Nephron progenitor cell (in vitro differentiated cells): ENCODE results near the gene ST6GALNAC3.
A peak's percentile ranks its signal among the peaks of the same experiment; 100 is the strongest.

ENCODE experiments used
- DNase-seq: peaks from one replicate; pipeline ENCODE4 v3.0.0; 2021
- H3K27ac Mint-ChIP-seq: 2 replicates; pipeline ENCODE4 v1.8.0; 2021; ENCODE audit warnings: mild to moderate bottlenecking, moderate library complexity, mixed read lengths
- H3K27me3 Mint-ChIP-seq: 2 replicates; pipeline ENCODE4 v1.8.0; 2021; ENCODE audit warnings: mild to moderate bottlenecking, low read depth, mixed read lengths; ENCODE audit not compliant: poor library complexity
- H3K36me3 Mint-ChIP-seq: 2 replicates; pipeline ENCODE4 v1.8.0; 2021; ENCODE audit warnings: low read depth, mixed read lengths
- H3K4me1 Mint-ChIP-seq: 2 replicates; pipeline ENCODE4 v1.8.0; 2021; ENCODE audit warnings: mixed read lengths
- H3K4me3 Mint-ChIP-seq: 2 replicates; pipeline ENCODE4 v1.8.0; 2021; ENCODE audit warnings: mild to moderate bottlenecking, moderate library complexity, mixed read lengths
- H3K9me3 Mint-ChIP-seq: 2 replicates; pipeline ENCODE4 v1.8.0; 2021; ENCODE audit warnings: mild to moderate bottlenecking, moderate library complexity, mixed read lengths
- TF ChIP-seq, protein P1 (sequence below): fragments of 200-600 bp; sonication (generic); IDR thresholded peaks from 2 replicates; pipeline ENCODE4 v1.5.0; 2021; ENCODE audit warnings: antibody characterized with exemption

The ST6GALNAC3 gene

DNA sequence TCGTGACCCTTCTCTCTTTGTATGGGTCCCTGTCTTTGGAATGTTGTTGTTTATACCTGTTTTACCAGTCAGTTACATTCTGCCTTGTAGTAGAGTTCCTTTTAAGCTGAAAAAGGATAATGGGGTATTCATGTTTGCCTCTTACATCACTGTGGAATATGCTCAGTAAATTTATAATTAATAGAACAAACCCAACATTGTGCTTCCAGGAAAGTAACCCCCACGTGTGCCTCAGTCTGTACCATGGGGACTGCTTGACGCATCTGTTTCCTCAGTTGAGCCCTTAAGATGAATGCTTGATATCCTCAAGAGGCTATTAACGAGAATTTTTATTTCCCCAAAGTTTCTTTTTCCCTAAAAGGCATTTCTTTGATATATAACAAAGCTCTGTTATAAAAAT, 73.4 kb downstream of the ST6GALNAC3 start:
- no peaks in the 10 kb centered on the region for H3K9me3 Mint-ChIP-seq
- H3K27ac Mint-ChIP-seq = no peak overlapping the region
- peaks cover 33% of the 10 kb centered on the region for H3K4me1 Mint-ChIP-seq
- TF ChIP-seq, protein P1, sequence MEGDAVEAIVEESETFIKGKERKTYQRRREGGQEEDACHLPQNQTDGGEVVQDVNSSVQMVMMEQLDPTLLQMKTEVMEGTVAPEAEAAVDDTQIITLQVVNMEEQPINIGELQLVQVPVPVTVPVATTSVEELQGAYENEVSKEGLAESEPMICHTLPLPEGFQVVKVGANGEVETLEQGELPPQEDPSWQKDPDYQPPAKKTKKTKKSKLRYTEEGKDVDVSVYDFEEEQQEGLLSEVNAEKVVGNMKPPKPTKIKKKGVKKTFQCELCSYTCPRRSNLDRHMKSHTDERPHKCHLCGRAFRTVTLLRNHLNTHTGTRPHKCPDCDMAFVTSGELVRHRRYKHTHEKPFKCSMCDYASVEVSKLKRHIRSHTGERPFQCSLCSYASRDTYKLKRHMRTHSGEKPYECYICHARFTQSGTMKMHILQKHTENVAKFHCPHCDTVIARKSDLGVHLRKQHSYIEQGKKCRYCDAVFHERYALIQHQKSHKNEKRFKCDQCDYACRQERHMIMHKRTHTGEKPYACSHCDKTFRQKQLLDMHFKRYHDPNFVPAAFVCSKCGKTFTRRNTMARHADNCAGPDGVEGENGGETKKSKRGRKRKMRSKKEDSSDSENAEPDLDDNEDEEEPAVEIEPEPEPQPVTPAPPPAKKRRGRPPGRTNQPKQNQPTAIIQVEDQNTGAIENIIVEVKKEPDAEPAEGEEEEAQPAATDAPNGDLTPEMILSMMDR = no peak
- H3K27me3 Mint-ChIP-seq = no peaks in the 10 kb centered on the region
- no peak for DNase-seq
- no peak overlapping the region for H3K4me3 Mint-ChIP-seq
- H3K36me3 Mint-ChIP-seq = peaks cover 6% of the 10 kb centered on the region

DNA sequence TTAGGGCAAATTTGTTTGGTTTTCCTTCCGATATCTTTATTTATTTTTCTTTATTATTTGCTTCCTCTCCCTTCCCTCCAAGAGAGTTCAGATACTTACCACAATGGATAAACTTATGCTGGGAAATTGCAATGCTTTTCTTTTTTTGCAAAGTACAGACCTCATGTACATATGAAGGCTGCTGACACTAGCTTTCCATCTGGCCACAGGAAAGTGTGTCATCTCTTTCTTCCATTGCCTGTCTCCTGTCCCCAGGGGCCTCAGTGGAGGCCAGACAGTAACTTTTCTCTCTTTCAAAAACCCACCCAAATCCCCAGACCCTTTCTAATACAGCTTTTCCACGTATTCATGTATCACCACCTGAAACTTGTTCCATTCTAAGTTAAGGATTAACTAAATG, 73.9 kb downstream of the ST6GALNAC3 start:
- Mint-ChIP-seq H3K4me1 (peaks cover 29% of the 10 kb centered on the region), H3K27me3 (peaks cover 3% of the 10 kb centered on the region), H3K36me3 (peaks cover 6% of the 10 kb centered on the region), H3K27ac (no peak overlapping the region), H3K9me3 (no peaks in the 10 kb centered on the region), H3K4me3 (no peak overlapping the region)
- no peak for DNase-seq
- TF ChIP-seq, protein P1 = no peak

DNA sequence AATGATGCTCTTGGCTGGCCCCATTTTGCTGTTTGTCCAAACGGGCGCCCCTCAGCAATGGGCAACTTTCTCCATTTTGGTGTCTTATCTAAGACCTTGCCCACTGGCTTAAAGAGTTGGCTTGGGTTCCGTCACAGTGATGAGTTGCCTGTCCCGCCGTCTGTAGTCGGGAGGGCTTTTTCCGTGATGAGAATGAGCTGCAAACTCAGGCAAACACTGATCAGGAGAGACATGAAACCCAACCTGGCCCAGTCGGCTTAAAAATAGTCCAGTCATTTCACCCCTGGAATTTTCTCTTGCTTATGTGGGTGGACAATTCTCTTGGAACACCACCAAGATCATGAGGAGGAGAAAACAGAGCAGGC, 79.3 kb downstream of the ST6GALNAC3 start:
- no peak for DNase-seq
- peaks cover 4% of the 10 kb centered on the region for H3K36me3 Mint-ChIP-seq
- peaks cover 3% of the 10 kb centered on the region for H3K27me3 Mint-ChIP-seq
- H3K27ac Mint-ChIP-seq = peak overlapping the region; percentile 44
- no peak overlapping the region for H3K4me3 Mint-ChIP-seq
- no peaks in the 10 kb centered on the region for H3K9me3 Mint-ChIP-seq
- TF ChIP-seq, protein P1 = no peak
- H3K4me1 Mint-ChIP-seq = peaks cover 32% of the 10 kb centered on the region

DNA sequence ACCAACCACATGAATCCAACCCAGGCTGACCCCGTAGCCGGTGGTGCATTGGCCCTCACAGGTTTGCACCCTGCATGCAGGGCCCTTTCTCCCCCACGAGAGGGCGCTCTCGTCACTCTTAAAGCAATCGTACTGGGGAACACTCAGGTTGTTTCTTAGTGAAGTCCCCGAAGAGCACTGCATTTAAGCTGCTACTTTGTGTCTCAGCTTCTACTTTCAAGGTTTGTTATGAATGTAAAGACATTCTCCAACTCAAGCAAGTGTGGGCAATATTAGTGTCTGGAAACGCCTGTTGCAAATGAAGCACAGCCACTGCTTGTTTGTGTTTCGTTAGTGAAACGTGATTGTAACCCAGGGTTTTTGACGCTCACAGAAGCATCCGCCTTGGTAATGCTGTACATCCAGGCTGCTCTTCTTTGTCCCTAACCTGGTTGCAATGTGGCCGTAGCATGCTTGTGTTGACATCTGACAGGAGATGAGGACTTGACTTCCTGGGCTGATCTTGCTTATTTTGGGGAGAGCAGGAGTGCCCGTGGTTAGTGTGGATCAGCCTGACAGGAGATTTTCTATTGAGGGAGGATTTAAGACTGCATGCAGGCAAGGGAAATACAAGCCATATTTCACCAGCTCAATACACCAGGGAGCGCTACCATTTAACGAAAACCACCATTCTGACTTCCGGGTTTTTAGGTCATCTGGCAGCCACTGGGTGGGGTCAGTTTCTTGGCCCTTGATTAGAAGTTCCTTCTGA, 79.8 kb downstream of the ST6GALNAC3 start:
- peaks cover 3% of the 10 kb centered on the region for H3K27me3 Mint-ChIP-seq

DNA sequence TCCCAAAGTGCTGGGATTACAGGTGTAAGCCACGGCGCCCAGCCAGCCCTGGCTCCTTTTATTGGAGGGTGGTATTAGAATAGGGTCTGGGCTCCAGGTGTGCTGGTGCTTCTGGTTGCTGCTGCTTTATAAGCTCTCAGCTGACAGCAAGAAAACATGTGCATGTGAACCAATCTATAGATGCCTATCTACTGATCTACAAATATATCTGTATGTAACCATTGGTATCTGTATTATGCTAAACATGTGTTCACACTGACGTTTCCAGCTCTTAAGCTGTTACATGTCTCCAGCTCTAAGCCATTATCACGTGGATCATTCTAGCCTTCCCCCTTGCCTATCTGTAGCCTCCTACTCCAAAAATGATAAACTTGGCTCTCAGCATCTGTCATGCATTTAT, 82.4 kb downstream of the ST6GALNAC3 start:
- H3K27me3 Mint-ChIP-seq = peaks cover 3% of the 10 kb centered on the region
- no peak overlapping the region for H3K4me3 Mint-ChIP-seq
- DNase-seq = no peak
- no peak overlapping the region for H3K27ac Mint-ChIP-seq
- H3K9me3 Mint-ChIP-seq = no peaks in the 10 kb centered on the region
- peaks cover 4% of the 10 kb centered on the region for H3K36me3 Mint-ChIP-seq
- peaks cover 26% of the 10 kb centered on the region for H3K4me1 Mint-ChIP-seq
- TF ChIP-seq, protein P1 = no peak

More for the DNA sequence above, 79.8 kb downstream of the ST6GALNAC3 start:
- H3K27ac Mint-ChIP-seq = peak overlapping the region; percentile 62
- peak overlapping the region; percentile 34 for H3K4me3 Mint-ChIP-seq
- H3K36me3 Mint-ChIP-seq = peaks cover 4% of the 10 kb centered on the region
- H3K9me3 Mint-ChIP-seq = no peaks in the 10 kb centered on the region
- DNase-seq = peak; percentile 79
- TF ChIP-seq, protein P1 = peak; percentile 97
- H3K4me1 Mint-ChIP-seq = peaks cover 32% of the 10 kb centered on the region

DNA sequence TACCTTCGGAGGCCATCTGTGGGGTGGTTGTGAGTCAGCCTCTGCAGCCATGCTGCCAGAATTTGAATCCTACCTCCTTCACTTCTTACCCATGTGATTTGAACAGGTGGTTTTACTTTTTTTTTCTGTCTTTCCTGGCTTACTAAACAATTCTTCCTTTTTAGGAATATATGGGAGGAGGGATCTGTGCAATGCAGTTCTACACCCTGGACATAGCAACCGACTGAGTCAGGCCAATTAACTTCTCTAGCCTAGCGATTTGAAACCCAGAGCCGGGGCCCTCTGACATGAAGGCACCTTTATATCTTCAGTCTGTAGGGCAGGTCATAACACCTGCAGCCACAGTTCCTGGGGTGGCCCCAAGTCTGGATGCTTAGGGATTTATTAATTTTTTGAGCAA, 83.6 kb downstream of the ST6GALNAC3 start:
- Mint-ChIP-seq H3K36me3 (peaks cover 4% of the 10 kb centered on the region), H3K27ac (no peak overlapping the region), H3K4me3 (no peak overlapping the region), H3K9me3 (no peaks in the 10 kb centered on the region), H3K4me1 (peaks cover 32% of the 10 kb centered on the region), H3K27me3 (peaks cover 2% of the 10 kb centered on the region)
- no peak for DNase-seq
- TF ChIP-seq, protein P1 = no peak
